ENCODE results near the gene POU2F1.

POU2F1 gene

GRCh38 chr1:167416506-167416905 is 195.8 kb downstream of the POU2F1 start:
- no peak overlapping the region for H3K9ac ChIP-seq (ENCODE audit: low read depth, low read length)
- no peak overlapping the region for H3K4me2 ChIP-seq (ENCODE audit: low read length)
- no peaks in the 10 kb centered on the region for H3K4me1 ChIP-seq (ENCODE audit: control insufficient read depth, insufficient read depth, low read length)
- no peaks in the 10 kb centered on the region for H3K9me3 ChIP-seq (replicated peaks; ENCODE audit: low read length)
- H3K27me3 ChIP-seq (ENCODE audit: control insufficient read depth, insufficient read depth, low read length) = no peaks in the 10 kb centered on the region
- no peak overlapping the region for H3K4me3 ChIP-seq (ENCODE audit: low read length)
- H3K36me3 ChIP-seq (ENCODE audit: insufficient read depth, low read length) = peaks cover 9% of the 10 kb centered on the region

GRCh38 chr1:167418391-167418790 is 197.7 kb downstream of the POU2F1 start:
- Histone ChIP-seq H3K36me3 (ENCODE audit: insufficient read depth, low read length) (peaks cover 13% of the 10 kb centered on the region), H3K4me3 (ENCODE audit: low read length) (no peak overlapping the region), H3K9ac (ENCODE audit: low read depth, low read length) (no peak overlapping the region), H3K27me3 (ENCODE audit: control insufficient read depth, insufficient read depth, low read length) (no peaks in the 10 kb centered on the region), H3K4me2 (ENCODE audit: low read length) (no peak overlapping the region), H3K9me3 (replicated peaks; ENCODE audit: low read length) (no peaks in the 10 kb centered on the region), H3K4me1 (ENCODE audit: control insufficient read depth, insufficient read depth, low read length) (no peaks in the 10 kb centered on the region)

GRCh38 chr1:167419245-167419644 is 198.6 kb downstream of the POU2F1 start:
- peaks cover 11% of the 10 kb centered on the region for H3K36me3 ChIP-seq (ENCODE audit: insufficient read depth, low read length)
- no peaks in the 10 kb centered on the region for H3K9me3 ChIP-seq (replicated peaks; ENCODE audit: low read length)
- H3K4me1 ChIP-seq (ENCODE audit: control insufficient read depth, insufficient read depth, low read length) = no peaks in the 10 kb centered on the region
- no peak overlapping the region for H3K9ac ChIP-seq (ENCODE audit: low read depth, low read length)
- no peaks in the 10 kb centered on the region for H3K27me3 ChIP-seq (ENCODE audit: control insufficient read depth, insufficient read depth, low read length)
- no peak overlapping the region for H3K4me3 ChIP-seq (ENCODE audit: low read length)
- no peak overlapping the region for H3K4me2 ChIP-seq (ENCODE audit: low read length)

GRCh38 chr1:167420510-167420909 is 199.8 kb downstream of the POU2F1 start:
- no peak overlapping the region for H3K4me3 ChIP-seq (ENCODE audit: low read length)
- peaks cover 9% of the 10 kb centered on the region for H3K36me3 ChIP-seq (ENCODE audit: insufficient read depth, low read length)
- no peaks in the 10 kb centered on the region for H3K4me1 ChIP-seq (ENCODE audit: control insufficient read depth, insufficient read depth, low read length)
- no peaks in the 10 kb centered on the region for H3K27me3 ChIP-seq (ENCODE audit: control insufficient read depth, insufficient read depth, low read length)
- H3K9ac ChIP-seq (ENCODE audit: low read depth, low read length) = no peak overlapping the region
- no peak overlapping the region for H3K4me2 ChIP-seq (ENCODE audit: low read length)
- no peaks in the 10 kb centered on the region for H3K9me3 ChIP-seq (replicated peaks; ENCODE audit: low read length)

- no peak overlapping the region for H3K9ac ChIP-seq (ENCODE audit: low read depth, low read length)
- H3K27me3 ChIP-seq (ENCODE audit: control insufficient read depth, insufficient read depth, low read length) = no peaks in the 10 kb centered on the region
- no peaks in the 10 kb centered on the region for H3K9me3 ChIP-seq (replicated peaks; ENCODE audit: low read length)
- no peak overlapping the region for H3K4me3 ChIP-seq (ENCODE audit: low read length)
- no peak overlapping the region for H3K4me2 ChIP-seq (ENCODE audit: low read length)
- peaks cover 5% of the 10 kb centered on the region for H3K36me3 ChIP-seq (ENCODE audit: insufficient read depth, low read length)
- H3K4me1 ChIP-seq (ENCODE audit: control insufficient read depth, insufficient read depth, low read length) = no peaks in the 10 kb centered on the region
Observed at GRCh38 chr1:167423684-167424619, 203.3 kb downstream of the POU2F1 start.

GRCh38 chr1:167425482-167425881 is 204.8 kb downstream of the POU2F1 start:
- Histone ChIP-seq H3K9me3 (replicated peaks; ENCODE audit: low read length) (no peaks in the 10 kb centered on the region), H3K4me1 (ENCODE audit: control insufficient read depth, insufficient read depth, low read length) (no peaks in the 10 kb centered on the region), H3K36me3 (ENCODE audit: insufficient read depth, low read length) (peaks cover 5% of the 10 kb centered on the region), H3K4me2 (ENCODE audit: low read length) (no peak overlapping the region), H3K4me3 (ENCODE audit: low read length) (no peak overlapping the region), H3K9ac (ENCODE audit: low read depth, low read length) (no peak overlapping the region), H3K27me3 (ENCODE audit: control insufficient read depth, insufficient read depth, low read length) (no peaks in the 10 kb centered on the region)

- H3K4me2 ChIP-seq (ENCODE audit: low read length) = no peak overlapping the region
- H3K27me3 ChIP-seq (ENCODE audit: control insufficient read depth, insufficient read depth, low read length) = no peaks in the 10 kb centered on the region
- peaks cover 5% of the 10 kb centered on the region for H3K36me3 ChIP-seq (ENCODE audit: insufficient read depth, low read length)
- H3K4me1 ChIP-seq (ENCODE audit: control insufficient read depth, insufficient read depth, low read length) = no peaks in the 10 kb centered on the region
- no peaks in the 10 kb centered on the region for H3K9me3 ChIP-seq (replicated peaks; ENCODE audit: low read length)
- H3K9ac ChIP-seq (ENCODE audit: low read depth, low read length) = no peak overlapping the region
- no peak overlapping the region for H3K4me3 ChIP-seq (ENCODE audit: low read length)
Observed at GRCh38 chr1:167426716-167427115, 206.0 kb downstream of the POU2F1 start.

GRCh38 chr1:167427848-167428247 is 207.2 kb downstream of the POU2F1 start:
- Histone ChIP-seq H3K9me3 (replicated peaks; ENCODE audit: low read length) (no peaks in the 10 kb centered on the region), H3K36me3 (ENCODE audit: insufficient read depth, low read length) (no peaks in the 10 kb centered on the region), H3K27me3 (ENCODE audit: control insufficient read depth, insufficient read depth, low read length) (no peaks in the 10 kb centered on the region), H3K4me1 (ENCODE audit: control insufficient read depth, insufficient read depth, low read length) (no peaks in the 10 kb centered on the region), H3K4me3 (ENCODE audit: low read length) (no peak overlapping the region), H3K4me2 (ENCODE audit: low read length) (no peak overlapping the region), H3K9ac (ENCODE audit: low read depth, low read length) (no peak overlapping the region)

- Histone ChIP-seq H3K9ac (ENCODE audit: low read depth, low read length) (no peak overlapping the region), H3K27me3 (ENCODE audit: control insufficient read depth, insufficient read depth, low read length) (no peaks in the 10 kb centered on the region), H3K9me3 (replicated peaks; ENCODE audit: low read length) (no peaks in the 10 kb centered on the region), H3K4me1 (ENCODE audit: control insufficient read depth, insufficient read depth, low read length) (no peaks in the 10 kb centered on the region), H3K36me3 (ENCODE audit: insufficient read depth, low read length) (no peaks in the 10 kb centered on the region), H3K4me3 (ENCODE audit: low read length) (no peak overlapping the region), H3K4me2 (ENCODE audit: low read length) (no peak overlapping the region)
Observed at GRCh38 chr1:167428395-167428794, 207.7 kb downstream of the POU2F1 start.

GRCh38 chr1:167429612-167430011 is 208.9 kb downstream of the POU2F1 start:
- Histone ChIP-seq H3K9me3 (replicated peaks; ENCODE audit: low read length) (no peaks in the 10 kb centered on the region), H3K4me3 (ENCODE audit: low read length) (no peak overlapping the region), H3K4me2 (ENCODE audit: low read length) (no peak overlapping the region), H3K4me1 (ENCODE audit: control insufficient read depth, insufficient read depth, low read length) (no peaks in the 10 kb centered on the region), H3K36me3 (ENCODE audit: insufficient read depth, low read length) (no peaks in the 10 kb centered on the region), H3K9ac (ENCODE audit: low read depth, low read length) (no peak overlapping the region), H3K27me3 (ENCODE audit: control insufficient read depth, insufficient read depth, low read length) (no peaks in the 10 kb centered on the region)

GRCh38 chr1:167430134-167430848 is 209.6 kb downstream of the POU2F1 start:
- Histone ChIP-seq H3K27me3 (ENCODE audit: control insufficient read depth, insufficient read depth, low read length) (peaks cover under 1% of the 10 kb centered on the region), H3K4me2 (ENCODE audit: low read length) (no peak overlapping the region), H3K4me3 (ENCODE audit: low read length) (no peak overlapping the region), H3K36me3 (ENCODE audit: insufficient read depth, low read length) (no peaks in the 10 kb centered on the region), H3K9me3 (replicated peaks; ENCODE audit: low read length) (no peaks in the 10 kb centered on the region), H3K4me1 (ENCODE audit: control insufficient read depth, insufficient read depth, low read length) (no peaks in the 10 kb centered on the region), H3K9ac (ENCODE audit: low read depth, low read length) (no peak overlapping the region)

Data from skeletal muscle satellite cell (primary cell).